ENCODE data around the gene PLEKHA5. TPM values are rescaled to one million over a fixed set of nuclear protein-coding genes. Genes with fewer than 3 reads are reported as not detected.

PLEKHA5 gene
- polyA plus RNA-seq, 1 donor (not counting 4 experiments of a cell fraction or from before 2014, with no cell fraction given) = 21.7 TPM

GRCh38 chr12:19402211-19402610 is 272.7 kb downstream of the PLEKHA5 start:
- Histone ChIP-seq H3K27me3 (ENCODE audit: control insufficient read depth, extremely low read depth, insufficient read depth, low read length) (no peaks in the 10 kb centered on the region), H3K9me3 (ENCODE audit: control insufficient read depth, low read depth, low read length) (no peaks in the 10 kb centered on the region), H3K36me3 (ENCODE audit: control insufficient read depth in 2 of 2, extremely low read depth in 1 of 2, insufficient read depth in 2 of 2, low read length in 2 of 2) (no peaks in the 10 kb centered on the region), H4K20me1 (ENCODE audit: control insufficient read depth, extremely low read depth, insufficient read depth, low read length) (no peaks in the 10 kb centered on the region), H3K9ac (ENCODE audit: control insufficient read depth, extremely low read depth, insufficient read depth, low read length) (peak overlapping the region; percentile 18), H3K79me2 (ENCODE audit: control insufficient read depth, insufficient read depth, low read length) (no peaks in the 10 kb centered on the region), H3K4me1 (ENCODE audit: control insufficient read depth, extremely low read depth, insufficient read depth, low read length) (peaks cover 28% of the 10 kb centered on the region), H3K4me2 (ENCODE audit: control insufficient read depth, extremely low read depth, insufficient read depth, low read depth, low read length) (peak overlapping the region; percentile 69), H3K27ac (ENCODE audit: control insufficient read depth, insufficient read depth, low read length) (peak overlapping the region; percentile 23), H3K9me1 (ENCODE audit: control insufficient read depth, extremely low read depth, insufficient read depth, low read length) (no peaks in the 10 kb centered on the region), H2AFZ (ENCODE audit: control insufficient read depth, low read length) (peak overlapping the region; percentile 78), H3K4me3 (ENCODE audit: control insufficient read depth in 2 of 3, extremely low read depth in 1 of 3, insufficient read depth in 2 of 3, low read depth in 1 of 3, low read length in 3 of 3) (no peak overlapping the region)
- FAIRE-seq = peak; percentile 91
- dilution Hi-C loops (cut with MboI; ENCODE audit: extremely low pct_ligation_motif_present, low sequenced_read_pairs) = no loop called here
- DNase-seq (ENCODE audit: low read depth, low spot score) = peak; percentile 19
- TF ChIP-seq, protein P1, sequence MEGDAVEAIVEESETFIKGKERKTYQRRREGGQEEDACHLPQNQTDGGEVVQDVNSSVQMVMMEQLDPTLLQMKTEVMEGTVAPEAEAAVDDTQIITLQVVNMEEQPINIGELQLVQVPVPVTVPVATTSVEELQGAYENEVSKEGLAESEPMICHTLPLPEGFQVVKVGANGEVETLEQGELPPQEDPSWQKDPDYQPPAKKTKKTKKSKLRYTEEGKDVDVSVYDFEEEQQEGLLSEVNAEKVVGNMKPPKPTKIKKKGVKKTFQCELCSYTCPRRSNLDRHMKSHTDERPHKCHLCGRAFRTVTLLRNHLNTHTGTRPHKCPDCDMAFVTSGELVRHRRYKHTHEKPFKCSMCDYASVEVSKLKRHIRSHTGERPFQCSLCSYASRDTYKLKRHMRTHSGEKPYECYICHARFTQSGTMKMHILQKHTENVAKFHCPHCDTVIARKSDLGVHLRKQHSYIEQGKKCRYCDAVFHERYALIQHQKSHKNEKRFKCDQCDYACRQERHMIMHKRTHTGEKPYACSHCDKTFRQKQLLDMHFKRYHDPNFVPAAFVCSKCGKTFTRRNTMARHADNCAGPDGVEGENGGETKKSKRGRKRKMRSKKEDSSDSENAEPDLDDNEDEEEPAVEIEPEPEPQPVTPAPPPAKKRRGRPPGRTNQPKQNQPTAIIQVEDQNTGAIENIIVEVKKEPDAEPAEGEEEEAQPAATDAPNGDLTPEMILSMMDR (optimal IDR thresholded peaks at IDR 0.05 in 1 of 3, IDR thresholded peaks at IDR 0.05 in 1 of 3, conservative IDR thresholded peaks at IDR 0.05 in 1 of 3; ENCODE audit: extremely low read depth in 1 of 3, insufficient read depth in 2 of 3, low read length in 3 of 3) = no peak
- TF ChIP-seq EZH2 (IDR thresholded peaks at IDR 0.05; ENCODE audit: low read length) = no peak

GRCh38 chr12:19402743-19403431 is 273.4 kb downstream of the PLEKHA5 start:
- no peaks in the 10 kb centered on the region for H3K27me3 ChIP-seq (ENCODE audit: control insufficient read depth, extremely low read depth, insufficient read depth, low read length)
- no peak overlapping the region for H3K4me3 ChIP-seq (ENCODE audit: control insufficient read depth in 2 of 3, extremely low read depth in 1 of 3, insufficient read depth in 2 of 3, low read depth in 1 of 3, low read length in 3 of 3)
- H3K9me3 ChIP-seq (ENCODE audit: control insufficient read depth, low read depth, low read length) = no peaks in the 10 kb centered on the region
- peaks cover 24% of the 10 kb centered on the region for H3K4me1 ChIP-seq (ENCODE audit: control insufficient read depth, extremely low read depth, insufficient read depth, low read length)
- H3K9ac ChIP-seq (ENCODE audit: control insufficient read depth, extremely low read depth, insufficient read depth, low read length) = no peak overlapping the region
- peak overlapping the region; percentile 50 for H2AFZ ChIP-seq (ENCODE audit: control insufficient read depth, low read length)
- TF ChIP-seq, protein P1 (optimal IDR thresholded peaks at IDR 0.05 in 1 of 3, IDR thresholded peaks at IDR 0.05 in 1 of 3, conservative IDR thresholded peaks at IDR 0.05 in 1 of 3; ENCODE audit: extremely low read depth in 1 of 3, insufficient read depth in 2 of 3, low read length in 3 of 3) = no peak
- no peak for TF ChIP-seq EZH2 (IDR thresholded peaks at IDR 0.05; ENCODE audit: low read length)
- H3K79me2 ChIP-seq (ENCODE audit: control insufficient read depth, insufficient read depth, low read length) = no peaks in the 10 kb centered on the region
- FAIRE-seq (peak; percentile 23), DNase-seq (ENCODE audit: low read depth, low spot score) (no peak)
- no peak overlapping the region for H3K27ac ChIP-seq (ENCODE audit: control insufficient read depth, insufficient read depth, low read length)
- H4K20me1 ChIP-seq (ENCODE audit: control insufficient read depth, extremely low read depth, insufficient read depth, low read length) = no peaks in the 10 kb centered on the region
- no peak overlapping the region for H3K4me2 ChIP-seq (ENCODE audit: control insufficient read depth, extremely low read depth, insufficient read depth, low read depth, low read length)
- dilution Hi-C loops (cut with MboI; ENCODE audit: extremely low pct_ligation_motif_present, low sequenced_read_pairs) = no loop called here
- H3K36me3 ChIP-seq (ENCODE audit: control insufficient read depth in 2 of 2, extremely low read depth in 1 of 2, insufficient read depth in 2 of 2, low read length in 2 of 2) = no peaks in the 10 kb centered on the region
- H3K9me1 ChIP-seq (ENCODE audit: control insufficient read depth, extremely low read depth, insufficient read depth, low read length) = no peaks in the 10 kb centered on the region

Measured in keratinocyte (primary cell).